GM13977 (cell line): ENCODE data around the gene TMEM151A.

Experiments
- DNase-seq: peaks from one replicate; pipeline ENCODE4 v3.0.0; 2012; ENCODE audit warnings: low spot score
- in situ Hi-C: fragments of 300-500 bp; cut with MboI; formaldehyde crosslinking; loops from one replicate; pipeline ENCODE4 v1.12.0; 2022; ENCODE audit warnings: low sequenced_read_pairs, low pct_unique_long_range_greater_than_20kb, mixed read lengths, inconsistent platforms; ENCODE audit not compliant: unreplicated experiment
- TF ChIP-seq, protein P1 (sequence below): IDR thresholded peaks from 2 replicates; pipeline ENCODE4 v1.5.1; 2012; ENCODE audit warnings: mild to moderate bottlenecking, control low read depth; ENCODE audit not compliant: insufficient read depth; ENCODE audit errors: extremely low read depth, missing control alignments

The TMEM151A gene

DNA sequence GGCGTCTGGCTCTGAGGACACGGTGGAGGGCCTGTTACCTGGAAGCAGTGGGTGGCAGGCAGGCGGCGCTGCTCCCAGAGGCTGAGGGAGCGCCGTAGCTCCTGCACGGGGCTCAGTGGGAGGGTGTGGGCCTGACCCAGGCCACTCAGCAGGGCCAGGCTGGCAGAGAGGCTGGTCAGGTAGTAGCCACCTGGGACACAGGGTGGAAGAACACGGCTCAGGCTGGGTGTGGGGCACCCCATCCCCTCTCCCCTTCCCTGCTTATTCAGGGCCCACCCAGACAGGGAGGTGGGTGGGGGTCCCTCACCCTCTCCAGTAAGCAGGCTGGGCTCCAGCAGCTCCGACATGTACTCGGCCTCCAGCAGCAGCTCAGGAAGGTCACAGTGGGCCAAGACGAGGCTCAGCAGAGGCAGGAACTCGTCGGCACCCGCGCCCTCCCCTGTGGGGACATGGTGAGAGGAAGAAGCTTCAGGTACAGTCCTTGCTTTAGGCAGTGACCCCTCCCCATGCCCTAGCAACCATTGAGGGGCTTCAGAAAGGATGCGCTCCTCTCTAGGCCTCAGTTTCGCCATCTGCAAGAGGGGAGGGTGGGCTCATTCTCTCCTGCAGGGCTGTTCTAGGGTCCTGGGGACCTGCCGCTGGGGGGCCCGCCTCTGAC lies 41.7 kb downstream of the TMEM151A start:
- DNase-seq, result no peak
- in situ Hi-C loops, result no loop called here
- TF ChIP-seq, protein P1, sequence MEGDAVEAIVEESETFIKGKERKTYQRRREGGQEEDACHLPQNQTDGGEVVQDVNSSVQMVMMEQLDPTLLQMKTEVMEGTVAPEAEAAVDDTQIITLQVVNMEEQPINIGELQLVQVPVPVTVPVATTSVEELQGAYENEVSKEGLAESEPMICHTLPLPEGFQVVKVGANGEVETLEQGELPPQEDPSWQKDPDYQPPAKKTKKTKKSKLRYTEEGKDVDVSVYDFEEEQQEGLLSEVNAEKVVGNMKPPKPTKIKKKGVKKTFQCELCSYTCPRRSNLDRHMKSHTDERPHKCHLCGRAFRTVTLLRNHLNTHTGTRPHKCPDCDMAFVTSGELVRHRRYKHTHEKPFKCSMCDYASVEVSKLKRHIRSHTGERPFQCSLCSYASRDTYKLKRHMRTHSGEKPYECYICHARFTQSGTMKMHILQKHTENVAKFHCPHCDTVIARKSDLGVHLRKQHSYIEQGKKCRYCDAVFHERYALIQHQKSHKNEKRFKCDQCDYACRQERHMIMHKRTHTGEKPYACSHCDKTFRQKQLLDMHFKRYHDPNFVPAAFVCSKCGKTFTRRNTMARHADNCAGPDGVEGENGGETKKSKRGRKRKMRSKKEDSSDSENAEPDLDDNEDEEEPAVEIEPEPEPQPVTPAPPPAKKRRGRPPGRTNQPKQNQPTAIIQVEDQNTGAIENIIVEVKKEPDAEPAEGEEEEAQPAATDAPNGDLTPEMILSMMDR, result no peak

DNA sequence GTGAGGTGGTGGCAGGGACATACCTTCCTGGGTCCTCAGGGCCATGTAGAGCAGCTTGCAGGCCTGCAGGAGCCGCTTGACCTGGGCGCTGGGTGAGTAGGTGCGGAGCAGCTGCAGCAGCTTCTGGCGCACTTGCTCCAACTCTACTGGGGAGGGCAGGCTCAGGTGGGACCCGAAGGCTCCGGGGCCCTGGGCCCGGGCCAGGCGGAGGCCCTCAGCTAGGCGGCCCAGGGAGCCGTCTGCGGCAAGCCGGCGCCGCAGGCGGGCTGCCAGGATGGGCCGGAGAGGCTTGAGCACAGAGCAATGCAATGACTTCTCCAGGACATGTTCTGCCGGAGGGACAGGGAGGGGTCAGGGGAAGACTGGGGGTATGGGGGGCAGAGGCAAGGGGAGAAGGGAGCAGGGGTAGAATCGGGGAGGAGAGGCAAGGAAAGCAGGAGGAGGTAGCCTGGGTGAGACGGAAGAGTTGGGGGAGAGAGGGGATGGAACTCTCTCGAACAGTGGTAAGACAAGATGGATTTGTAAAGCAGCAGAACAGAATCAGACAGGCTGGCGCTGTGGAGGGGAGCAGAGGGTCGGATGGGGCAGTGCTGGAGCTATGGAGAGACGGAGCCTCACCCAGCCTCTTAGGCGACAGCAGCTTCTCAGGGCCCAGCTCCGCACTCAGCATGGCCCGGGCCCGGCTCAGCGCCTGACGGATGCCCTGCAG lies 42.4 kb downstream of the TMEM151A start:
- in situ Hi-C loops, result no loop called here

DNA sequence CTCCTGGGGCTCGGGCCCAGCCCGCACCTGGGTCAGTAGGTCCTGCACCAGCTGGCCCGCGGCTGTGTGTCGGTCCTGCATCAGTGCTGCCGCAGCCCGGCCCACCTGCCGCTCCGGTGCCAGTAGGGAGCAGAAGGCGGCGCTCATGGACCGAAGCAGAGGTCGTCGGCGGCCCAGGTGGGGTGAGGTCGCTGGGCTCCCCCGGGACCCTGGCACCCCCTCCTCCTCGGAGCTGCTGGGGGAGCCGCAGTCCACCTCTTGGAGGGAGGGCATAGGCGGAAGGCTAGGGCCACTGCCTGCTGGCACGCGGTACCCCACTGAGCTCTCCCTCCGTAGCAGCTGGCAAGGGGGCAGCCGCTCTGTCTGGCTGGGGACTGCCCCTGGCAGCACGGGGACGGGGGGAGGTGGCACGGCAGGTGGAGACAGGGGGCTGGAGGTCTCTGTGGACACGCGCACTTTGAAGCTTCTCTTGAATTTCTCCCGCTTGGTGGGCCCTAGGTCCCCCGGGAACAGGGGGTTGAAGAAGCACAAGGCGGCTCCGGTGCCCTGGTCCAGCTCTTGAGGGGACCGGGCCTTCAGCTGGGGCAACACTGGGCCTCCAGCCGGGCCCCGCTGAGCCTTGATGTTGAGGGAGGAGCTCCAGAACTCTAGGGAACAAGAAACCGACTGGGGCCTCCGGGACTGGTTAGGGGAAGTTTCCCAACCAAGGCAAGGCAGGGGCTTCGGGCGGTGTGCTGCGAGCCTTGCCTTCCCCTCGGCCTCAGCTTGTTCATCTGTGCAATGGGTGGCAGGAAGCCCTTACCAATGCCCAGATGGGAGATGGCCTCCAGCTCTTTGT lies 43.1 kb downstream of the TMEM151A start:
- DNase-seq, result no peak
- TF ChIP-seq, protein P1, result no peak
- in situ Hi-C loops, result no loop called here

More for the DNA sequence above, 42.4 kb downstream of the TMEM151A start:
- TF ChIP-seq, protein P1, result no peak
- no peak for DNase-seq

DNA sequence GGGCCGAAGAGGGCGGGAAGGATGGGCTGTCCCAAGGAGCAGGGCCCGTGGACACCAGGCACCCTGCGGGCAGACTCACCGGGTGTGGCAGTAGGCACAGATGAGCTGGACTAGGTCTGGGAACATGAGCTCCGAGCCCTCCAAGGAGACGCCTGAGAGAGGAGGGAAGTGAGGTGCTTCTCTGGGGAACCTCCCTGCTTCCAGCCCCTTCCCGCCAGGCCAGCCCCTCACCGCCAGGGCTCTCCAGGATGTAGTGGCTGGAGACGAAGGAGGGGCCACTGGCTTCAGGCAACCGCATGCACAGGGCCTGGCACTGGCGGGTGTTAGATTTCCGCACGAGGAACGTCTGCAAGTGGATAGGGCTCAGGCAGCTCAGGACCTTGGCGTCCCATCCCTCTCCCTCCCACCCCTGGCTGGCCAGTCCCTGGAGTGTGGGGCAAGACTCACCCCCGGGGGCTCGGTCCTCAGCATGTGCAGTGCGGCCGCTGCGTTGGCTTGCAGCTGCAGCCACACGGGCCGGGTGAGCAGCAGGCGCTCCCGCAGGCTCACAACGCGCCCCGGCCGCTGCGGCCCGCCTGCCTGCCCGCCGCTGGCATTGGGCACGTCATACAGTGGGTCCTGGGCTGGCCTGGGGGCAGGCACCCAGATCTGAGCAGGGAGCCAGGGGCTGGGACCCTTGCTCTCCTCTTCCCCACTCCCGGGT lies 44.0 kb downstream of the TMEM151A start:
- DNase-seq, result no peak
- in situ Hi-C loops, result no loop called here
- TF ChIP-seq, protein P1, result no peak

DNA sequence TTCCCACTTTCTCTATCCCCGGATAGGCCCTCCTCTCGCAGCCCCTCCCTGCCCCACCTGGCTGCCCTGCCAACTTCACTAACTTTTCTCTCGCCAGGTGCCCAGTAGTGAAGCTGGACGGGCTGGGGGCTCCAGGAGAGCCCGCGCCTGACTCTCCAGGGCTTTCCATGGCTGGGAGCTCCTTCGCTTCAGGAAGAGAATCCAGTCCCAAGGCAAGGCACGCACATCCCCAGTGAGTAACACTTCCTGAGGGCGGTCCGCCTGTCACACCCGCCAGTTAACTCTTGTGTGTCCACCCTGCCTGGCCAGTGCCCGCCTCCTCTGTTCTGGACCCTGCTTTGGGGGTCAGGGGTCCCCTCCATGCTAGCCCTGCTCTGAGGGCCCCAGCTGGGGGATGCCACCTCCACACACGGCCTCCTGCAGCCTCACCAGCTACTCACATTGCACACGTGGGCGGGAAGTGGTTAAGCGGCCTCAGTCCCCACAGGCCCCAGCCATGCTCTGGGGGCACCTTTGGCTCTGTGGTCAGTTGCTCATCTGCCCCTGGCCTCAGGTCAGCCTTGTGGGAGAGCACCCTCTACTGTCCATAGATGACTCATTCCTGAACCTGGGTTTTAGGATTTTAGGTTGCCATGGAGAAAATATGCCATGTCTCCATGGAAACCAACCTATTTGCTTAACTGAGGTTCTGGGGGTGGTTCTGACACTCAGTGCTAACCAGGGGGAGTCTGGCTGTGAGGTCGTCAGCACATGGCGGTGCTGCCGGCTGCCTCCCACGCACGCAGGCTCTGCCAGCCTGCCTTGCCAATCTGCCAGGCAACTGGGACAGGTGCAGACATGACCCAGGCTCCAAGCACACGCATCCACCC lies 44.8 kb downstream of the TMEM151A start, which contains the start of gene RIN1:
TSS of gene RIN1 (minus strand) at position 201 of the 869 bp plus-strand sequence. CDS start at position 169, 32 bp downstream.
- in situ Hi-C loops, result no loop called here
- peak; percentile 87 for DNase-seq
- TF ChIP-seq, protein P1, result peak; percentile 42
